Choroid plexus epithelial cell (primary cell): ENCODE data around the gene EXOC4.

Experiments used
- DNase-seq: peaks from one replicate; pipeline ENCODE4 v3.0.0-alpha.2; 2010; ENCODE audit warnings: low read depth
- H3K4me3 ChIP-seq: 2 replicates; pipeline ENCODE4 v1.5.1; 2011; ENCODE audit warnings: low read depth, mild to moderate bottlenecking, control low read depth, low read length, moderate library complexity
- TF ChIP-seq, protein P1 (sequence below): conservative IDR thresholded peaks from 2 replicates; pipeline ENCODE4 v1.5.1; 2011; ENCODE audit warnings: low read depth, mild to moderate bottlenecking, control low read depth, inconsistent platforms, low read length, moderate library complexity

Gene EXOC4

DNA sequence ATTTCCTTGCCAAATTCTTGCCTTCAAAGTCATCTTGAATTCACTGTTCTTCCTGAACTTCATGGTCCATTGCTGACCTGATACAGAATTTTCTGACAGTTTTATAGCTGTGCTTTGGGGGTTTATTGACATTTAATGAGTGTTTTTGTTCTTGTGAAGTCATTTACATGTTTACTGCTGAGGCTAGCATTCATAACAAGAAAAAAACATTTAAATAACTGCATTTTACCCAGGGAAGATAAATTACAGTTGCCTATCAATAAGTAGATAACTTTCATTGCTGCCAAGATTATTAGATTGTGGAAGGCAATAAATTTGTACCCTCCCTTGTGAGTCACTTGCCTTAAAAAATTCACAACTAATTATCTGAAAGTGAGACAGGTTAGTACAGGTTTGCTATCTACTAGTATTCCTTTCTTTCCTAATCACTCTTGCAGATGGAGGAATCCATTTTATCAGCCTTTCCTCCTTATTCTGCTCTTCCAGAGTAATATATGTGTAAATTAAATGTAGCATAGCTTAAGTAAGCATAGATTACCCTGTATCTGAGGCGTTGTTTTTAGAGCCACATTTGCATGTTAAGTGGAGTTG, 178.4 kb downstream of the EXOC4 start:
- TF ChIP-seq, protein P1, sequence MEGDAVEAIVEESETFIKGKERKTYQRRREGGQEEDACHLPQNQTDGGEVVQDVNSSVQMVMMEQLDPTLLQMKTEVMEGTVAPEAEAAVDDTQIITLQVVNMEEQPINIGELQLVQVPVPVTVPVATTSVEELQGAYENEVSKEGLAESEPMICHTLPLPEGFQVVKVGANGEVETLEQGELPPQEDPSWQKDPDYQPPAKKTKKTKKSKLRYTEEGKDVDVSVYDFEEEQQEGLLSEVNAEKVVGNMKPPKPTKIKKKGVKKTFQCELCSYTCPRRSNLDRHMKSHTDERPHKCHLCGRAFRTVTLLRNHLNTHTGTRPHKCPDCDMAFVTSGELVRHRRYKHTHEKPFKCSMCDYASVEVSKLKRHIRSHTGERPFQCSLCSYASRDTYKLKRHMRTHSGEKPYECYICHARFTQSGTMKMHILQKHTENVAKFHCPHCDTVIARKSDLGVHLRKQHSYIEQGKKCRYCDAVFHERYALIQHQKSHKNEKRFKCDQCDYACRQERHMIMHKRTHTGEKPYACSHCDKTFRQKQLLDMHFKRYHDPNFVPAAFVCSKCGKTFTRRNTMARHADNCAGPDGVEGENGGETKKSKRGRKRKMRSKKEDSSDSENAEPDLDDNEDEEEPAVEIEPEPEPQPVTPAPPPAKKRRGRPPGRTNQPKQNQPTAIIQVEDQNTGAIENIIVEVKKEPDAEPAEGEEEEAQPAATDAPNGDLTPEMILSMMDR: no peak
- no peak overlapping the region for H3K4me3 ChIP-seq
- no peak for DNase-seq

DNA sequence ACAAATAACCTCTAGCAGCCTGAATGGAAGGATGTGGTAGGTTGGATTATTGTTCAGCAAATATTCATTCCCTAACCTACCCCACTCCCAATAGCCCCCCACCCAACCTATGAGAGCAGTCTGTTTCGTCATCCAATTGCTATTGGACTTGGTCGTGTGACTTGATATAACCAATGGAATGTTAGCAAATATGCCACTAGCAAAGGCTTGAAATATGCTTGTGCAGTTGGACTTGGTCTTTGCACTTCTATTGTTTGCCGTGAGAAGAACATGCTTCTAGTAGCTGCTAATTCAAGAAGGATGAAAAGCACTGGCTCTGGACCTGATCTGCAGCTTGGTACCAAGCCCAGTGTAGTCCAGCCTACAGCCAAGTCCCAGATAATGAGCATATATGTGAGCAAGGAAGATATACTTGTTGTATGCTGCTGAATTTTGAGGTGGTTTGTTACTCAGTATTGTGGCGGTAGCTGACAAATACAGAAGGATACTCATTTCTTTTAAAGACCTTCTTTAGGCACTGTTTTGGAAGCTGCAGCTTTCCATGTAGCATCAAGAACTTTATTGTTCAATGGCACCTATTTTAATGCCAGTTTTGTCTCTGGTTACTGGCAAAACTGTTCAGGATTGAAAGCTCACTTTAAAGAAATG, 180.4 kb downstream of the EXOC4 start:
- peak; percentile 6 for DNase-seq
- TF ChIP-seq, protein P1: no peak
- H3K4me3 ChIP-seq: no peak overlapping the region

DNA sequence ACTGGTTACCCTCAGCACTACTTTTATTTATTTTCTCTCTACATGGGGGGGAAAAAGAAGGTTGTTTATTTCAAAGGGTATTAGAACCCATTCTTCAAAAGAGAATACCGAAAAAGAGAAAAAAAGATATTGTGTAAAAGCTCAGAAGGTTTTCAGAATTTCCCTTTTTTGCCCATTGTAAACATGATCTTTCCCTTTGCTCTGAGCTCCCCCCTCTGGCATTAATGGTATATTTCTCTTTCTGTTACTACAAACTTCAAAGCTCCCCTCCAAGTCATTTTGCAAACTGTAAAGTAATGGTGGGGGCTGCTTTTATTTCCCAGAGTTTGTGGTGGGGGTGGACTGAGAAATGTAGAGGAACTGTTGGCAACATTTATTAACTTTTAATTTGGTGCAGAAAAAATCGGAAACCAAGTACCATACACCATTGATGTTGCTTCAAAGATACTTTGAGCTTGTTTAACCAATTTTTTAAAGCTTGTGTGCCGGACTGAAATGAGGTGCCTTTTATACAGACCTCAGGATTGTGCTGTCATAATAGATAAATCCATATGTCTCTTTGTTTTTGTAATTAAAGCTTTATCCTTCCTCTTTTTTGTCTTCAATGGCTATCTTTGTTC, 181.5 kb downstream of the EXOC4 start:
- no peak overlapping the region for H3K4me3 ChIP-seq
- DNase-seq: peak; percentile 70
- TF ChIP-seq, protein P1: peak; percentile 66

DNA sequence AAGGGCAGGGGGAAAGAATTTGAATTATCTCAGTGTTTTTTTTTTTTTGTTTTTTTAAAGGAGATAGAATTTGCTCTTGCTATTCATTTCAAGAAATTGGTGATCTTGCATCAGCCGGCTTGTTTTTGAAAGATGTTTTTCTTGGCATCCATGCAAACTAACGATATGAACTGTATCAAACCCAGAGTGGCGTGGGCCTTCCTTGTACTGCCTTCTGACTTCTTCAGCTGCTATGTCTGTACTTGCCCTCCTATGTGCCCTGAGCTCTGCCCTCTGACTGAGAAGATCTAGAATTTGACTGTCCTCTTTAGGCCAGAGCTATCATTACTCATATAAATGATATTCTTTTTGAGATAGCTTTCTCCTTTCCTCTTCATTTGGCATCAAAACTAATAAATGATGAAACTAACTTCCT, 183.1 kb downstream of the EXOC4 start:
- no peak overlapping the region for H3K4me3 ChIP-seq
- peak; percentile 97 for DNase-seq
- TF ChIP-seq, protein P1: peak; percentile 7

DNA sequence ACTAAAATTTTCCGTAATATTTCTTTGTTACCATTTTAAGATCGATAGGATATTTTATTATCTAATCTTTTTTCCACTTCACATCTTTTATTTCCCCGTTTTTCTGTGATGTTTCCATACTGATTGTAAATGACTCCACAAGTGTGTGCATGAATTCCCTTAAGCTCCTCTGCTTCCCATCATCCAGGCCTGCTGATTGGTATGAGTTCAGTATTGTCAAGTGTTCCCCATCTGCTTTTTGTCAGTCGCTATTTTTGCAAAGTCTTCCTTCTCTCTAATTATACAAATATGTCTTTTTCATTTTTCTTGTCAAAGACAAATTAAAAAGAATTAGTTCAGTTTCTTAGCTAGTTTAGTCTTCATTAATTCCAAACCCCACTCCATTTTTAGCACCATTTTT, 184.7 kb downstream of the EXOC4 start:
- TF ChIP-seq, protein P1: no peak
- no peak for DNase-seq
- no peak overlapping the region for H3K4me3 ChIP-seq

DNA sequence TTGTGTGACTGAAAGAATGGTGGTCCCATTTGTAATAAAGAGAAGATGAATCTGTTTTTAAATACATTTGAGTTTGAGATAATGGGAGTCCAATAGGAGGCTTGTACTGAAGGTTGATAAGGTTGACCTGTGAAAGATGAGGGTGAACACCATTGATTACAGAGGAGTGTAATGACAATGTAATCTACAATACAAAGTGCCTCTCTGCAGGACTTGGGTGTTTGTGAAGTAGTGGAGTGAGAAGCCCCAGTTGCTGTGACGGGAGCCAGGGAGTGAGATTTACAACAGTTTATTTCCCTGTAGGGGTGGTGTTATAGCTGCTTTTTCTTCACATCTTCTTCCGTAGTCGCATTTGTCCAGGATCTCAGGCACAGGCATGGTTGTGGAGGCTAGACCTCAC, 189.9 kb downstream of the EXOC4 start:
- no peak for DNase-seq
- TF ChIP-seq, protein P1: no peak

DNA sequence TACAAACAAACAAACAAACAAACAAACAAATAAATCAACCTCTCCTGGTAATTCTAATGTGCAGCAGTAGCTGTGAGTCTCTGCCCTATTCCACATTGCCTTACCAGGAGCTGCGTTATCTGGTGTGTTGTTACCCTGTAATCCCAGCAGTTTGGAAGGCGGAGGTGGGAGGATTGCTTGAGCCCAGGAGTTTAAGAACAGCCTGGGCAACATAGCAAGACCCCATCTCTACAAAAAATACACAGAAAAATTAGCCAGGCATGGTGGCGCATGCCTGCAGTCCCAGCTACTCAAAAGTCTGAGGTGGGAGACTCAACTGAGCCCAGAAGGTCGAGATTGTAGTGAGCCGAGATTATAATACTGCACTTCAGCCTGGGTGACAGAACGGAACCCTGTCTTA, 192.7 kb downstream of the EXOC4 start:
- H3K4me3 ChIP-seq: no peak overlapping the region
- TF ChIP-seq, protein P1: no peak

More for the DNA sequence above, 189.9 kb downstream of the EXOC4 start:
- H3K4me3 ChIP-seq: no peak overlapping the region

More for the DNA sequence above, 192.7 kb downstream of the EXOC4 start:
- no peak for DNase-seq
